NCI-H446 treated with DMSO at 0.1 percent for 48 hours (cell line): ENCODE results near the gene XK.

ENCODE experiments used
- DNase-seq: peaks from one replicate; lab custom pipeline; 2025; lab: John Stamatoyannopoulos, UW

The XK gene

GRCh38 chrX:37679888-37680287, 5.7 kb upstream of the XK start:
- no peak for DNase-seq

- DNase-seq = peak; percentile 45
Observed at GRCh38 chrX:37684426-37684825, 1.2 kb upstream of the XK start.

GRCh38 chrX:37684973-37685372, 618 bp upstream of the XK start:
- peak; percentile 22 for DNase-seq

- DNase-seq = peak; percentile 33
Observed at GRCh38 chrX:37686369-37686995, 891 bp downstream of the XK start.

GRCh38 chrX:37686996-37687395, 1.4 kb downstream of the XK start:
- DNase-seq = no peak

- DNase-seq = no peak
Observed at GRCh38 chrX:37690119-37690518, 4.5 kb downstream of the XK start.

GRCh38 chrX:37692918-37693317, 7.3 kb downstream of the XK start:
- no peak for DNase-seq

- DNase-seq = no peak
Observed at GRCh38 chrX:37697169-37697760, 11.7 kb downstream of the XK start.

GRCh38 chrX:37701588-37701987, 16.0 kb downstream of the XK start:
- DNase-seq = no peak

GRCh38 chrX:37711991-37712390, 26.4 kb downstream of the XK start:
- no peak for DNase-seq

GRCh38 chrX:37712458-37712857, 26.9 kb downstream of the XK start:
- no peak for DNase-seq

- no peak for DNase-seq
Observed at GRCh38 chrX:37714479-37714878, 28.9 kb downstream of the XK start.

GRCh38 chrX:37716602-37717001, 31.0 kb downstream of the XK start:
- DNase-seq = no peak

GRCh38 chrX:37717708-37718107, 32.1 kb downstream of the XK start:
- no peak for DNase-seq

GRCh38 chrX:37722595-37722994, 37.0 kb downstream of the XK start:
- DNase-seq = no peak

GRCh38 chrX:37726346-37726745, 40.8 kb downstream of the XK start:
- DNase-seq = no peak

- DNase-seq = peak; percentile 37
Observed at GRCh38 chrX:37745354-37745753, 59.8 kb downstream of the XK start.

- no peak for DNase-seq
Observed at GRCh38 chrX:37745835-37746217, 60.2 kb downstream of the XK start.

GRCh38 chrX:37746218-37746941, 60.8 kb downstream of the XK start:
- DNase-seq = no peak

GRCh38 chrX:37746951-37747350, 61.4 kb downstream of the XK start:
- no peak for DNase-seq

GRCh38 chrX:37752281-37752680, 66.7 kb downstream of the XK start:
- DNase-seq = no peak

- DNase-seq = no peak
Observed at GRCh38 chrX:37752936-37753335, 67.3 kb downstream of the XK start.

- no peak for DNase-seq
Observed at GRCh38 chrX:37753384-37753783, 67.8 kb downstream of the XK start.

GRCh38 chrX:37754516-37754915, 68.9 kb downstream of the XK start:
- no peak for DNase-seq
